Fibroblast of lung (primary cell): ENCODE results near the gene SEMA3E.

ENCODE experiments used
- CTCF ChIP-seq, 2 donors: IDR thresholded peaks in 1 of 2; conservative IDR thresholded peaks in 1 of 2; 1 replicate in 1 of 2; 2 replicates in 1 of 2; pipeline ENCODE4 v1.5.1; 2011 to 2012; ENCODE audit warnings: low read length in 2 of 2, control low read depth in 1 of 2, inconsistent platforms in 1 of 2, low read depth in 1 of 2, mild to moderate bottlenecking in 1 of 2
- EZH2 ChIP-seq: IDR thresholded peaks from 2 replicates; pipeline ENCODE4 v1.5.1; 2012; ENCODE audit warnings: low read length, control low read depth, mild to moderate bottlenecking; ENCODE audit errors: missing control alignments

GRCh38 chr7:83586281-83586680 is 62.7 kb downstream of the SEMA3E start:
- TF ChIP-seq CTCF (conservative IDR thresholded peaks at IDR 0.05 in 1 of 2, IDR thresholded peaks at IDR 0.05 in 1 of 2; ENCODE audit: low read depth in 1 of 2, low read length in 2 of 2) (no peak), EZH2 (no peak)
